Stimulated activated CD8-positive, alpha-beta memory T cell treated with anti-CD3 and anti-CD28 coated beads, Interleukin-15, amount 100 ng/mL, for 24 hours (primary cell): ENCODE results near the gene CCHCR1.
"Not testable (repeated sequence)": the region's sequence is repeated elsewhere in the genome, so short reads cannot be mapped to it uniquely, and the experiment has no call there.

ENCODE experiments used
- DNase-seq: peaks from one replicate; pipeline ENCODE4 v3.0.0-alpha.2; 2020; ENCODE audit warnings: low read depth

The CCHCR1 gene, protein sequence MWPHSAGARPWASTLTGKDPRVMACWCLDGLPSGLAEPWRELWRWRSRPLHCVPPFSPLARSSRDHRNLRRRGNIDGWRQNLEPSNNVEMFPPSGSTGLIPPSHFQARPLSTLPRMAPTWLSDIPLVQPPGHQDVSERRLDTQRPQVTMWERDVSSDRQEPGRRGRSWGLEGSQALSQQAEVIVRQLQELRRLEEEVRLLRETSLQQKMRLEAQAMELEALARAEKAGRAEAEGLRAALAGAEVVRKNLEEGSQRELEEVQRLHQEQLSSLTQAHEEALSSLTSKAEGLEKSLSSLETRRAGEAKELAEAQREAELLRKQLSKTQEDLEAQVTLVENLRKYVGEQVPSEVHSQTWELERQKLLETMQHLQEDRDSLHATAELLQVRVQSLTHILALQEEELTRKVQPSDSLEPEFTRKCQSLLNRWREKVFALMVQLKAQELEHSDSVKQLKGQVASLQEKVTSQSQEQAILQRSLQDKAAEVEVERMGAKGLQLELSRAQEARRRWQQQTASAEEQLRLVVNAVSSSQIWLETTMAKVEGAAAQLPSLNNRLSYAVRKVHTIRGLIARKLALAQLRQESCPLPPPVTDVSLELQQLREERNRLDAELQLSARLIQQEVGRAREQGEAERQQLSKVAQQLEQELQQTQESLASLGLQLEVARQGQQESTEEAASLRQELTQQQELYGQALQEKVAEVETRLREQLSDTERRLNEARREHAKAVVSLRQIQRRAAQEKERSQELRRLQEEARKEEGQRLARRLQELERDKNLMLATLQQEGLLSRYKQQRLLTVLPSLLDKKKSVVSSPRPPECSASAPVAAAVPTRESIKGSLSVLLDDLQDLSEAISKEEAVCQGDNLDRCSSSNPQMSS

DNA sequence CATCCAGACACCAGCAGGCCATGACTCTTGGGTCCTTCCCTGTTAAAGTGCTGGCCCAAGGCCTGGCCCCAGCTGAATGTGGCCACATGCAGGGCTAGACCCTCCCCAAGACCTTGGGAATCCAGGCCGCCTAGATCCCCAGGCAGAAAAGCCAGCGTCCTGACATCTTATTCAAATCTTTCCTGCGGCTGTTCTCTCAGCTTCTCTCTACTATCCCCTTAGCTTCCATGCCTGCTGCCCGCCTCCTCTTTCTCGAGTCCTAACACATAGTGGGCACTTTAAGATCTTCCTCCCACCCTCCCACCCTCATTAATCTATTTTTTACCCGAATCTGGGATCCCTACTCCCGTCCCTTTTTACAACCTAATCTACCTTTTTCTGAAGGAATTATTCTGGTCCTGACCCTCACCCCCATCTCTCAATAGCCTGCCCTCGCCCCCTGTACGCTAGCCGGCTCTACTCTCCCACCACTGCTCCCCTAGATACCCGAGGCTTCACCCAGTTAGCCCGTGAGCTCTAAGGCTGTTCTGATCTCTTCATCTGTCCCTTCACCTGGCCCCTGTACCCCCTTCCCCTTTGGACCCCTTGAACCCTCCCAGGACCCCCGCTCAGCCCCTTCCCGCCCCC lies at the start of gene CCHCR1:
CCHCR1 (minus strand) TSS at position 290 of the 627 bp plus-strand sequence; CDS start at position 88, 202 bp downstream.
- DNase-seq, result no peak

DNA sequence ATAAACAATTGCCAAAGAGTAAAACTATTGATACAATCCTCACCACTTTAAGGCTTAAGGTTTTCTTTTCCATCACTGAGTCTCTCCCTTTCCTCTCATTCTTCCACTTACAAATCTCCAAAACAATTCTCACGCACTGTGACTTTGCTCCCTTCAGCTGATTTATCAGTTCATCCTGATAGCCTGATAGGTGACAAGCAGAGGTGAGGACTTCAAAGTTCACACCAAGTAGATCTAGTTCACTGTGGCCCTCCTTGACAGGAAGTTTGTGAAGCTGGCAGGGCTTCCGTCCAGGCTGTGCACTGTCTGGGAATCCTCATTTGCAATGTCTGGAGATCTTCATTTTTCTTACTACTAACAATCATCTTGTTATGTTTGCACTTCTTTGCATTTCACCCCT lies 48.0 kb upstream of the CCHCR1 start:
- no peak for DNase-seq

DNA sequence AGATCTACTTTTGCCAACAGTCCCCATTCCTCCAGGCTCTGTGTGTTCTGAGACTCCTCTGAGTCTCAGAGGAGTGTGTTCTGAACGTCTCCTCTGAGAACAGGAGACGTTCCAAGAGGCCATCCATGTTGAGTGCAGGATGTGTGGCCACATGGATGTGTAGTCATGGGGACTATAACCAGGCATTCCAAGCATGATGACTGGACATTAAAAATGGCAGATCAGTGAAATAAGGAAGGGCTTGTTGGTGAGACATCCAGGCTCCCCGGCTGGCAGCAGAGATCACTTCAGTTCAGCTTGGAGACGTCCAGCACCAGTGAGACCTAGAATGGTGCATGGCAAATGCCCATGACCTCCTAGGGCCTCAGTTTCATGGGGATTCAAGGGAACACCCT lies 47.1 kb upstream of the CCHCR1 start:
- no peak for DNase-seq

DNA sequence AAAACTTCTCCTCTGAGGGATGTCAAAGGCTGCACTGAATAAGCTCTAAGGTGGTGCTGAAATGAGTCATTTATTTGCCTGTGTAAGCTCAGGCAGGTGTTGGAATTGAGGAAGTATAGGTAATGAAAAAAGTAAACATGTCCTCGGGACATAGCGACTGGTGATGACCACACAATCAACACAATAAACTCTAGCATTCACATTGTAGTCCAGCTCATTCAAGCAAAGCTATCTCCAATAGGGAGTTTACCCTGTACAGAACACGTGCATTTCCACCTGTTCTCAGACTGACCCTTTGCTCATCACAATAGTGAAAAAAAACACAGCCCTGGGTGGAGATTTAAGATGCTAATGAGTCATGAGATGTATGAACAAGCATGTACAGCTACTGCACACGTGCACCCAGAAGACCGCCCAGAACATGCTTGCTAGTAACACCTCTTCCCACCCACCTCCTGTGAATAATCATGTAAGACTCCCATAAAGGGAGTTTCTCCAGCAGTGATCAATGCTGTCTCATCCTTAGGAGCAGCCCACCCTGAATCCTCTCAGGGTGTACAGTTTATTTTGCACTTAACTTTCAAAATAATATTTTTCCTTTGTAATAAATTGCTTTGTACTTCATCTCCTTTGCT lies 45.9 kb upstream of the CCHCR1 start:
- DNase-seq, result no peak

DNA sequence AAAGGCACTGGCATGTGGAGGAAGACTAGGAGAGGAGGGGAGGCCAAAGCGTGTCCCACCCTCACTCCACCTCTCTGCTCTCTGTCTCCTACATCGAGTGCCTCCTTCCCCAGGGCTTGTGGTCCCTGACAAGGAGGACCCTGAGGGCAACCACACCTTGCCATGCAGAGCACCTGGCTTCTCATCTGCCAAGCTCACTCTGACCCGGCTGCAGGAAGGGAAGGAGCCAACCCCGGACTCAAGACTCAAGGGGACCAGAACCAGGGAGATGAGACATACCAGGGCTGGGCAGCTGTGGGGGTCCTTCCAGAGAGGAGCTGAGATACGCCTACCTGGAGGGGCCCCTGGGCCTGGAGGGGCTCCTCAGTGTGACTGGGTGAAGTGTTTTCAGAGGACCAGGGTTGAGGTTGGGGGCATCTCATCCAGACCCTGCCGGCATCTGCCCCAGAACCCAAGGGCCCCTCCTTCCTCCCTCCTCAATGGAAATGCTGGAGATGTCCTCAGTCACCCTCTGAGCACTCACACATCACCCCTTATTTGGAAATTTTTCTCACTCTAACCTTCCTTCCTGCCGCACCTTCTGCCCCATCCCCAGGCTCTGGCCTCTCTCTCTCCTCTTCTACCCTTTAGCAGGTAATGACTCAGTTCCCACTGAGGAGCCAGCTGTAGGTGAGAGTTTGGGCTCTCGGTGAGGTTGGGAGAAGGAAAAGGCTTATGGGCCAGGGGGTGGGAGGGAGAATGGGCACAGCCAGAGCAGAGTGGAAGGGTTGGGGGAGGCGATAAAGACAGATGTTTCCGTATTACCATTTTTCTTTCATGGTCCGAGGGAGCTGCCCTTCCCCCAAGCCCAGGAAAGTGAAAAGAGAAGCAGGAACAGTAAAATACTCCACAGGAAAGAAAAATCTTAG lies 44.9 kb upstream of the CCHCR1 start:
- DNase-seq, result no peak

DNA sequence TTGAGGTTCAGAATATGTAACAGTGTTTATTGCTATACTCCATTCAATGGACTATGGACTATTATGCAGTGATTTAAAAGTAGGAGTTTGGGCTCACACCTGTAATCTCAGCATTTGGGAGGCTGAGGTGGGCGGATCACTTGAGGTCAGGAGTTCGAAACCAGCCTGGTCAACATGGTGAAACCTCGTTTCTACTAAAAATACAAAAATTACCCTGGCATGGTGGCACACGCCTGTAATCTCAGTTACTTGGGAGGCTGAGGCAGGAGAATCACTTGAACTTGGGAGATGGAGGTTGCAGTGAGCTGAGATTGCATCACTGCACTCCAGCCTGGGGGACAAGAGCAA lies 41.5 kb upstream of the CCHCR1 start:
- DNase-seq, result not testable (repeated sequence)

DNA sequence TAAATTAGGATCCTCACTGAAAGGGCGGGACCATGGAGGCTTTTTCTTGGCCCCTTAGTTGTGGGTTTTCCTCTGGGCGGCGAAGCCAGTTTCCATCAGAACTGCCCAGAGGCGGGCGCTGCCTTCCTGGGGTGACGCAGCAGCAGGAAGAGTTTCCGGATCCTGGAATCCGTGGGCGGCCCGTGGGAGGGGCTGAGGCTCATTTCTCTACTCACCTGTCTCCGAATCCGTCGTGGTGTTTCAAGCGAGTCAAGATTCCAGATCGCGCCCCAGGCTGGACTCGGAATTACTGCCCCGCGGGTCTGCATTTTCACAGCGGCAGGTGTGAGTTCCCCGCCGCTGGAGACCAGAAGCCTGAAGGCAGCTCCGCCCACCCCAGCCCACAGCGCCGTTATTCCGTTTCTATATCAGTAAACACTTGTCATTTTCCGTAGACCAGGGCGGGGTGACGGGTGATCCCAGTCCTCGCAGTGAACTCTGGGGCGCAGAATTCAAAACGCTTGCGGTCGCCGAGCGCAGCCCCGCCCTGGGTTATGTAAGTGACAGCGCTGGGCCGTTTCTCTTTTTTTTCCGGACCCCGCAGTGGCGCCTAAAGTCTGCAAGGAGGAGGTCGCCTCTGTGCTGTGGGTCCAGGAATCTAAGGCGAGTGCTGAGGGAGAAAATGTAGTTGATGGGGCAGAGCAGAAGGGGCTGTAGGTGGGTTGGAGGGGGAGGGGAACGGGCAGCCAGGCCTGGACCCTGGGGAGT lies 40.1 kb upstream of the CCHCR1 start:
- peak; percentile 68 for DNase-seq

DNA sequence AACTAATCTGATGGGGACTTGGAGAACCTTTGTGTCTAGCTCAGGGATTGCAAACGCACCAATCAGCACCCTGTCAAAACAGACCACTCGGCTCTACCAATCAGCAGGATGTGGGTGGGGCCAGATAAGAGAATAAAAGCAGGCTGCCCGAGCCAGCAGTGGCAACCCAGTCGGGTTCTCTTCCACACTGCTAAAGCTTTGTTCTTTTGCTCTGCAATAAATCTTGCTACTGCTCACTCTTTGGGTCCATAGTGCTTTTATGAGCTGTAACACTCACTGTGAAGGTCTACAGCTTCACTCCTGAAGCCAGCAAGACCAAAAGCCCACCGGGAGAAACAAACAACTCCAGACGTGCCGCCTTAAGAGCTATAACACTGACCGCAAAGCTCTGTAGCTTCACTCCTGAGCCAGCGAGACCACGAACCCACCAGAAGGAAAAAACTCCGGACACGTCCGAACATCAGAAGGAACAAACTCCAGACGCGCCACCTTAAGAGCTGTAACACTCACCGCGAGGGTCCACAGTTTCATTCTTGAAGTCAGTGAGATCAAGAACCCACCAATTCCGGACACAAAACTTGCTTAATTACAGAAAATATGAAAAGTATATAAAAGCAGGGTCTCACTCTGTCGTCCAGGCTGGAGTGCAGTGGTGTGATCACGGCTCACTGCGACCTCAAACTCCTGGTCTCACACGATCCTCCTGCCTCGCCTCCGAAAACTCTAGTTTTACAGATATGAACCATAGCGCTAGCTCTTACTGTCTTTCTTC lies 38.8 kb upstream of the CCHCR1 start:
- DNase-seq, result not testable (repeated sequence)

DNA sequence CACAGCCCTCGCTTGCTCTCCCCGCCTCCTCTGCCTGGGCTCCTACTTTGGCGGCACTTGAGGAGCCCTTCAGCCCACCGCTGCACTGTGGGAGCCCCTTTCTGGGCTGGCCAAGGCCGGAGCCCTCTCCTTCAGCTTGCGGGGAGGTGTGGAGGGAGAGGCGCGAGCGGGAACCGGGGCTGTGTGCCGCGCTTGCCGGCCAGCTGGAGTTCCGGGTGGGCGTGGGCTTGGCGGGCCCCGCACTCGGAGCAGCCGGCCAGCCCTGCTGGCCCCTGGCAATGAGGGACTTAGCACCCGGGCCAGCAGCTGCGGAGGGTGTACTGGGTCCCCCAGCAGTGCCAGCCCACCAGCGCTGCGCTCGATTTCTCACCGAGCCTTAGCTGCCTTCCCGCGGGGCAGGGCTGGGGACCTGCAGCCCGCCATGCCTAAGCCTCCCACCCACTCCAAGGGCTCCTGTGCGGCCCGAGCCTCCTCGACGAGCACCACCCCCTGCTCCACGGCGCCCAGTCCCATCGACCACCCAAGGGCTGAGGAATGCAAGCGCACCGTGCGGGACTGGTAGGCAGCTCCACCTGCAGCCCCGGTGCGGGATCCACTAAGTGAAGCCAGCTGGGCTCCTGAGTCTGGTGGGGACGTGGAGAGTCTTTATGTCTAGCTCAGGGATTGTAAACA lies 37.8 kb upstream of the CCHCR1 start:
- DNase-seq, result not testable (repeated sequence)

DNA sequence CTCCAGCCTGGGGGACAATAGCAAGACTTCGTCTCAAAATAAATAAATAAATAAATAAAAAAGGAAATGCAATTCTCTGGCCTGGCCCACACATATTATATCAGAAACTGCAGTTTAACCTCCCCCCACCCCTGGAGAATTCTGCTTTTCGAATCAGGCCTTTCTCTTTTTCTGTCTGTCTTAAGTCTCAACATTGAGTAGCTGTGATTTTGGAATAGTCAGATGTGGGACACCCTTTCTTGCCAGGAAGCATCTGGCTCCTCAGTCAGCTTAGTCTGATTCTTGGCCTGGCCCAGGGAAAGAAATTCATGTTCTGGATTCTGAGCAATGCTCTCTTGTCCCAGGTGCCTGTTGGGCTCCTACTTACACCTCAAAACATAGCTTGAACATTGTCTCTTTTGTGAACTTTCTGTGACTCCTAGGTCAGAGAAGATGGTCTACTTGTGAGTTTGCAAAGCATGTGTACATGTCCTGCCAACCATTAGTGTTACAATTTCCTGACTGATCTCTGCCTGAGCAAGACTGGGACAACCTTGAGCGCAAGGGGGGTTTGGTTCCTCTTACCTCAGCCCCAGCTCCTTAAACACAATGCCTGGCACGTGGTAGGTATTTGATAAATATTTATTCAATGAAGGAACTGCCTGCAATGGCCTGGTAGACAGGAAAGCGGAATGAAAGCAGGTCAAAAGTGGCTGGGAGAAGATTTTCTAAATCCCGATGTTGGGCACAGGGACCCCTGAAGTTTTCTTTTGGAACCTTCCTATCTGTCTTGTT lies 36.6 kb upstream of the CCHCR1 start:
- no peak for DNase-seq

DNA sequence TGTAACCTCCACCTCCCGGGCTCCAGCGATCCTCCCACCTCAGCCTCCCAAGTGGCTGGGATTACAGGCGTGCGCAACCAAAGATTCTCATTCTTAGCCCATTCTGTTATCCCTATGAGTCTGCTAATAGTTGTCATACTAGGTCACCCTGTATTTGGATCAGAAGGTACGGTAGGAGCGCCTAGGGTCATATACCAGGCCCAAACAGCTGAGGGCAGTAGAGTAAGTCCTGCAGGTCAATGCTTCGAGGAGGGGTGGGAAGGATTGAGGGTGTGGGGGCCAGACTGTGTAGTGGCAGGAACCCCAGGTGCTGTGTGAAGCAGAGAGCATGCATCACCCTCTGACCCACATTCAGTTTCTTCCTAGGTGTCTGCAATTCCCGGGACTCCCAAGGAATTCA lies 35.6 kb upstream of the CCHCR1 start:
- no peak for DNase-seq

DNA sequence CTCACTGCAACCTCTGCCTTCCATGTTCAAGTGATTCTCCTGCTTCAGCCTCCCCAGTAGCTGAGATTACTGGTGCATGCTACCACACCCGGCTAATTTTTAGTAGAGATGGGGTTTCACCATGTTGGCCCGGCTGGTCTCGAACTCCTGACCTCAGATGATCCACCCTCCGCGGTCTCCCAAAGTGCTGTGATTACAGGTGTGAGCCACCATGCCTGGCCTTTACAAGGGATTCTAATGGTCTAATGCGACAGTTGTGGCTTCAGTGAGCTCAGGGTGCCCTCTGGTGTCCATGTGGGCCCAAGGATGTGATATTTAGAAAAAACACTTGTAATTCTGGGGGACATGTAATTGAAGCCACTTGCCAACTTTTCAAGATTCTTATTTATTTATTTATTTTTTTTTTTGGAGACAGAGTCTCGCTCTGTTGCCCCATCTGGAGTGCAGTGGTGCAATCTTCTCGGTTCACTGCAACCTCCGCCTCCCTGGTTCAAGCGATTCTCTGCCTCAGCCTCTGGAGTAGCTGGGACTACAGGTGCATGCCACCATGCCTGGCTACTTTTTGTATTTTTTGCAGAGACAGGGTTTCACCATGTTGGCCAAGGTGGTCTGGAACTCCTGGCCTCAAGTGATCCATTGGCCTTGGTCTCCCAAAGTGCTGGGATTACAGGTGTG lies 35.0 kb upstream of the CCHCR1 start:
- DNase-seq, result not testable (repeated sequence)

DNA sequence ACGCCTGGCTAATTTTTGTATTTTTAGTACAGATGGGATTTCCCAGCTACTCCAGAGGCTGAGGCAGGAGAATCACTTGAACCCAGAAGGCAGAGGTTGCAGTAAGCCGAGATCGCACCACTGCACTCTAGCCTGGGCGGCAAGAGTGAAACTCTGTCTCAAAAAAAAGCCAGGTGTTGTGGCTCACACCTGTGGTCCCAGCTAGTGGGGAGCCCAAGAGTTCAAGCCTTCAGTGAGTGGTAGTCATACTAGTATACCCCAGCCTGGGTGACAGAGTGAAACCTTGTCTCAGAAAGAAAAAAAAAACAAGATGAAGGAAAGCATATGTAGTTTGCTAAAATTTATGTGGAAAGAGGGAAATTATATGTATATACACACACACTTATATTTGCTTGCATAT lies 32.9 kb upstream of the CCHCR1 start:
- DNase-seq, result no peak

DNA sequence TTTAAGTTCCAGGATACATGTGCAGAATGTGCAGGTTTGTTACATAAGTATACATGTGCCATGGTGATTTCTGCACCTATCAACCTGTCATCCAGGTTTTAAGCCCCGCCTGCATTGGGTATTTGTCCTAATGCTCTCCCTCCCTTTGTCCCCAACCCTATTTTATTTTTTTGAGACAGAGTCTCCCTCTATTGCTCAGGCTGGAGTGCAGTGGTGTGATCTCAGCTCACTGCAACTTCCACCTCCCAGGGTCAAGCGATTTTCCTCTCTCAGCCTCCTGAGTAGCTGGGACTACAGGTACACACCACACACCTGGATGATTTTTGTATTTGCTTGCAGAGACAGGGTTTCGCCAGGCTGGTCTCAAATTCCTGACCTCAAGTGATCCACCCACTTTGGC lies 31.6 kb upstream of the CCHCR1 start:
- DNase-seq, result not testable (repeated sequence)

DNA sequence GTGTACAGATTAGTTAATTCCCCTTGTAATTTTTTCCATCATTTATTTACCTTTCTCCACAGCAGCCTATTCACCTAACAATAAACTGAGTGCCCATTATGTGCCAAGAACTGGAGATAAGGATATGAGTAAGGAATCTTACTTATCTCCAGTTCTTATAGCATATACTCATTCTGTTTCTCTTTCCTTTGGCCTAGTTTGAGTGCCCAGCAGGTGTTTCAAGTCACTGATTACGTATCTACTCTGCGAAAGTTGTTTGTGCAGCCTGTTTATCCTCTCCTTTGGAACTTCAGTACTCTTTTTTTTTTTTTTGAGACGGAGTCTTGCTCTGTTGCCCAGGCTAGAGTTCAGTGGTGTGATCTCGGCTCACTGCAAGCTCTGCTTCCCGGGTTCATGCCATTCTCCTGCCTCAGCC lies 30.2 kb upstream of the CCHCR1 start:
- DNase-seq, result no peak

DNA sequence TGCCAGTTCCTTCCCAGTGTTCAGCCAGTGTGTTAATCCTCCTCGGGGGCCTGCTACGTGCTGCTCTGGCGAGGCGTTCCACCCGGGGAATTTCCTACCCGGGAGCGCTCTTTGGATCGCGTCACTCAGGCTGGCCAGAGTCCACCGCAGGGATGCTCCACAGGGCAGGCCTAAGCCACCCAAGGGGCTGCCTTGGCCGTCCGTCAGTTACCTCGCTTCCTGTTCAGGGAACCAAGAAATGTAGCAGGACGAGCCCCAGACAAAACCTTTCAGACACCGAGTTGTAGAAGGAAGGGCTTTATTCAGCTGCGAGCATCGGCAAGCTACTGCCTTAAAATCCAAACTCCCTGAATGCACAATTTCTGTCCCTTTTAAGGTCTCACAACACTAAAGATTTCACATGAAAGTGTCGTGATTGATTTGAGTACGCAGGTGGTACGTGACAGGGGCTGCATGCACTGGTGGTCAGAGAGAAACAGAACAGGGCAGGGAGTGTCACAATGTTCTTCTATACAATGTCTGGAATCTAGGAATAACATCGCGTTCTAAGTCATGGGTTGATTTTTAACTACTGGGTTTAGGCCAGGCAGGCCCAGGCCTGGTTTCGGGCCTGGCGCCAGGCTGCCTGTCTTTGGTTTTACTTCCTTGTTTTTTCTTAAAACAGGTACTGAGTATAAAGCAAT lies 28.6 kb upstream of the CCHCR1 start:
- no peak for DNase-seq

DNA sequence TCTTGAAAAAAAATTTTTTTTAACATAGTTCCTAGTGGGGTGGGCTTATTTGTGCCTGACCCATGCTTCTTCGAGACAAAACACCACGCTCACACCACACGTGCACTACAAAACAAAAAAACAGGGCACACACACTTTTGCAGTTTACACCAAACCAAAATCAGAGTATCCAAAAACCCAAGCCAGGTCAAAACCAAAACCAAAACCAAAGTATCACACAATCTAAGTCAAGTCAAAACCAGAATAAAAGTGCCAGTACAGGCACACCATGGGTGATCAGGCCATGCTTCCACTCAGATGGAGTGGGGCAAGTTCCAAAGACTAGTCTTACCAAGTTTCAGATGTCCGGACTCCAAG lies 28.1 kb upstream of the CCHCR1 start:
- not testable (repeated sequence) for DNase-seq
